Lower leg skin (tissue), 4 donors: ENCODE results near the gene DLGAP1. TPM values are rescaled to one million over a fixed set of nuclear protein-coding genes. Genes with fewer than 3 reads are reported as not detected.
"Not testable (repeated sequence)": the region's sequence is repeated elsewhere in the genome, so short reads cannot be mapped to it uniquely, and the experiment has no call there.

Experiments used
- DNase-seq, 2 donors: peaks; one replicate each; pipeline ENCODE4 v3.0.0-alpha.2; 2019; ENCODE audit warnings: low spot score in 2 of 2
- H3K4me3 ChIP-seq: fragments of 200-600 bp; sonication (generic); 2 replicates; pipeline ENCODE4 v1.5.1; 2017; ENCODE audit warnings: mild to moderate bottlenecking, low read depth; ENCODE audit not compliant: poor library complexity, severe bottlenecking
- POLR2A ChIP-seq, 2 donors: fragments of 450-650 bp; IDR thresholded peaks; one replicate each; pipeline ENCODE4 v1.6.1; 2016 to 2017; ENCODE audit warnings: antibody characterized with exemption in 2 of 2, mild to moderate bottlenecking in 1 of 2, moderate library complexity in 1 of 2
- WGBS, 2 donors: methylation state at CpG; one replicate each; pipeline ENCODE4 v1.1.5; 2018; 5-methylcytosine and 5-hydroxymethylcytosine counted together
- intact Hi-C: fragments of 100-400 bp; cut with DNase I; formaldehyde crosslinking; loops from one replicate; pipeline ENCODE4 v1.15.0; 2023; ENCODE audit warnings: low total_unique reads
- total RNA-seq, 4 donors: library from RNA; depleted of rRNA; stranded (reverse); fragments of >200 nt; gene quantifications; one replicate each; pipeline ENCODE4 v1.1.0, GENCODE V29; 2016
- TF ChIP-seq, protein P1 (sequence below), 3 donors: fragments of 450-650 bp; IDR thresholded peaks; one replicate each; pipeline ENCODE4 v1.5.1; 2016; ENCODE audit warnings: antibody characterized with exemption in 3 of 3, mild to moderate bottlenecking in 3 of 3, moderate library complexity in 2 of 3

DLGAP1 gene
- total RNA-seq, 4 donors from 2014 or later, result 0.34 to 1.3 (median 0.82) TPM

DNA sequence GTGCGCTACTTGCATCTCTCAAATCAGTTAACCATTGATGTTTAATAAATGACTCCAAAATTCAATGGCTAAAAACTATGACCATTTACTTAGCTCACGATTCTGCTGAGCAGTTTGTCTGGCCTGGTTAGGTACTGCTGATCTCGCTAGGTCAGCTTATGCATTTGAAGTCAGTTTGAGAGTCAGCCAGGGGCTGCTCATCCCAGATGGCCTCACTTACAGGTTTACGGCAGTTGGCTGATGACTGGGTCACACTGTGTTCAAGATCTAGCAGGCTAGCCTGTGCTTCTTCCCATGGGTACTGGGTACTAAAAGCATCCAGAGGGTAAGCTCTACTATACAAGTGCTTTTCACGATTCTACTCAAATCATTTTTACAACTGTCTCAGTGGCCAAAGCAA is 122.1 kb downstream of the DLGAP1 start:
- TF ChIP-seq, protein P1, sequence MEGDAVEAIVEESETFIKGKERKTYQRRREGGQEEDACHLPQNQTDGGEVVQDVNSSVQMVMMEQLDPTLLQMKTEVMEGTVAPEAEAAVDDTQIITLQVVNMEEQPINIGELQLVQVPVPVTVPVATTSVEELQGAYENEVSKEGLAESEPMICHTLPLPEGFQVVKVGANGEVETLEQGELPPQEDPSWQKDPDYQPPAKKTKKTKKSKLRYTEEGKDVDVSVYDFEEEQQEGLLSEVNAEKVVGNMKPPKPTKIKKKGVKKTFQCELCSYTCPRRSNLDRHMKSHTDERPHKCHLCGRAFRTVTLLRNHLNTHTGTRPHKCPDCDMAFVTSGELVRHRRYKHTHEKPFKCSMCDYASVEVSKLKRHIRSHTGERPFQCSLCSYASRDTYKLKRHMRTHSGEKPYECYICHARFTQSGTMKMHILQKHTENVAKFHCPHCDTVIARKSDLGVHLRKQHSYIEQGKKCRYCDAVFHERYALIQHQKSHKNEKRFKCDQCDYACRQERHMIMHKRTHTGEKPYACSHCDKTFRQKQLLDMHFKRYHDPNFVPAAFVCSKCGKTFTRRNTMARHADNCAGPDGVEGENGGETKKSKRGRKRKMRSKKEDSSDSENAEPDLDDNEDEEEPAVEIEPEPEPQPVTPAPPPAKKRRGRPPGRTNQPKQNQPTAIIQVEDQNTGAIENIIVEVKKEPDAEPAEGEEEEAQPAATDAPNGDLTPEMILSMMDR (IDR thresholded peaks at IDR 0.05), result no peak
- no peak for TF ChIP-seq POLR2A (IDR thresholded peaks at IDR 0.05)
- intact Hi-C loops, result no loop called here

DNA sequence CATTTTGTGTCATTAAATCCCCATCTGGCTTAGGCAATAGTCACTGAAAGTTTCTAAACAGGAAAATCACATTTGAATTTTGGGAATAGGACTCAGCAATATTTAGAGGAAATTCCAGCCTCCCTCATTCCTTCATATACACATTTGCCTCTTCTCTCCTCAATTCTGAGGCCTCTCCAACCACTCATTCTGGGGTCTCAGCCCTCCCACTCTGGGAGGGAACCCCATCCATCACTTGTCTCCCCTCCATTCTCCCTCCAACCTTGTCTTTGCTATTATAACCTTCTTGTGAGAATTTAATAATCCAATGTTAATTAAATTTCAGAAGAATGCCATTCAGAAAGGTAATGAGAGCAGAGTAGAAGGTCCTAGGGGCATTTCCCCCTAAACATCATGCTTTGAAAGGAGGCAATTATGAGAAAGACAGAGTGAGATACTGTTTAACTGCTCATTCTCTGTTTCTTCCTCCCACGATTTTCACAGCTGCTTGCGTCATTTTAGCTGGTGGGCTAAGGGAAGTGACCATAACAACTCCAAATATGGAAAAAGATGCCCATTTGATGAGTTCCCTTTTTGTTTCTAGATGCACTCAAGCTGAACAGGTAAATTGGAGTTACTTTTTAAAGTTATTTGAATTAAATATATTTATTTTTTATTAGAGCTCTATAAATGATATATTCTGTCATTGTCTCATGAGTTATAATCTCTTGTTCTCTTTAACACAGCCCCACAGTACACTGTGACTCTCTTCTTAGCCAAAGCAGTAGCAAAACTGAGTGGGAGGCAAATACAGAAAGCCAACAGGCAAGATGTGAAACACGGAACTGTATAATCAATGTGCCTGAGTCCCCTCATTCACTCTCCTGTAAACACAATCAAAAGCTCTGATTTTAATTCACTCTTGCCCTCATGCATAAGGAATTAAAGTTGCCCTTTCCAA is 135.1 kb downstream of the DLGAP1 start:
- intact Hi-C loops, result no loop called here
- 64 to 73% methylated on average over 3 of the region's 3 CpGs for WGBS, 2 donors
- no peak for TF ChIP-seq POLR2A (IDR thresholded peaks at IDR 0.05)
- TF ChIP-seq, protein P1 (IDR thresholded peaks at IDR 0.05), result no peak
- DNase-seq, result no peak
- no peak overlapping the region for H3K4me3 ChIP-seq

More for the DNA sequence above, 122.1 kb downstream of the DLGAP1 start:
- no peak overlapping the region for H3K4me3 ChIP-seq
- WGBS, 2 donors, result 79 to 86% methylated on average over 5 of the region's 5 CpGs
- DNase-seq, result no peak

- no peak for DNase-seq
- intact Hi-C loops, result no loop called here
- H3K4me3 ChIP-seq, result no peak overlapping the region
- no peak for TF ChIP-seq POLR2A (IDR thresholded peaks at IDR 0.05)
- TF ChIP-seq, protein P1 (IDR thresholded peaks at IDR 0.05), result no peak
- 66 to 67% methylated on average over 5 of the region's 5 CpGs for WGBS, 2 donors
These were observed 136.8 kb downstream of the DLGAP1 start for GRCh38 chr18:4318311-4318710.

GRCh38 chr18:4311945-4312344 is 143.2 kb downstream of the DLGAP1 start:
- H3K4me3 ChIP-seq, intact Hi-C loops, DNase-seq: not testable (repeated sequence)
- WGBS, 2 donors, result 91 to 94% methylated on average over 4 of the region's 4 CpGs

DNA sequence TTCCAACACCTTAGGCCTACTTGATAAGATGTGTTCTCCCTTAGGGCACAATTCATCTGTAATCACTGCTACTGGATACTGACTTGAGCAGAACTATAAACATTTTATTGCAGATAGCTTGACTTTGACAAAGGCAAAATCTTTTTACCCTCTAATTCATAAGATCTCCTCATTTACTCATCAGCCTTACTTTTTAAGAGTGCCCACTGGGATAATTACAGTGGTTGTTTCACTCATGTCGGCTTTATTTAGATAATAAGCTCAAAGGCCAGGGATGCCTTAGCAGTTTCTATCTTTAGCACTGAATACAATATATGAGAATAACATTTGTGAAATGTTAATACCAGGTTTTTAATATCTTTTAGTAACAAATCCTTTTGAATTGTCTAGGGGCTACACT is 144.0 kb downstream of the DLGAP1 start:
- intact Hi-C loops, result no loop called here
- DNase-seq, result no peak
- H3K4me3 ChIP-seq, result no peak overlapping the region
- TF ChIP-seq, protein P1 (IDR thresholded peaks at IDR 0.05), result no peak
- no peak for TF ChIP-seq POLR2A (IDR thresholded peaks at IDR 0.05)
- 76 to 79% methylated on average over 1 of the region's 1 CpG for WGBS, 2 donors

DNA sequence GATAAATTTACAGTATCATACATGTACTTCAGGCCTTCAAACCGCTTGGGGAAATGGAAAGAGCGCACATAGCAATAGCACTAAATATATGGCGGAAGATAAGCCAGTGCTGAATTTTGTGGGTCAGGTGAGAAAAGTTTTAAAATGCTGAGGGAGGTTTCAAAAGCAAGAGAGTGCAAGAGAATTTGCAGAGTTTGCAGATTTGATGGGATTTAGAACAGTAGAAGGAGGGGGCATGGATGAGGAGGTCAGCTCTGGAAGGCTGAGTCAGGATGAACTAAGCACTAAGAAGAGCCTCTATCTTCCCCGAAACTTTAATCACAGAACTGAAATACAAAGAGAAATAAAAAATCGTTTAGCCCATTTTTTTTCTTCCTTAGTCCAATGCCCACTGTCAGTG is 145.9 kb downstream of the DLGAP1 start:
- 85 to 88% methylated on average over 5 of the region's 5 CpGs for WGBS, 2 donors
- intact Hi-C loops, result no loop called here
- no peak for DNase-seq
- no peak overlapping the region for H3K4me3 ChIP-seq
- TF ChIP-seq, protein P1 (IDR thresholded peaks at IDR 0.05), result no peak
- no peak for TF ChIP-seq POLR2A (IDR thresholded peaks at IDR 0.05)
